Common myeloid progenitor, CD34-positive (primary cell): ENCODE measurements around the gene TMEM108.

ENCODE experiments used
- CTCF ChIA-PET: fragments of 350-600 bp; sonication (Branson Sonifier 250); formaldehyde crosslinking; loops from one replicate; lab custom pipeline; 2021; ENCODE audit warnings: antibody characterized with exemption; lab: Charles Lee
- POLR2A ChIA-PET: fragments of 350-600 bp; sonication (Branson Sonifier 250); formaldehyde crosslinking; loops from one replicate; lab custom pipeline; 2021; ENCODE audit warnings: antibody characterized with exemption; lab: Charles Lee
- DNase-seq, 3 donors: peaks; one replicate each; pipeline versions ENCODE4 v3.0.0 to v3.0.0-alpha.2; 2013
- H3K27ac ChIP-seq, 2 experiments: 1 replicate in 1 of 2; 2 replicates in 1 of 2; pipeline ENCODE4 v1.7.0; 2013; ENCODE audit warnings: inconsistent platforms in 2 of 2, low read length in 2 of 2, mild to moderate bottlenecking in 2 of 2, low read depth in 1 of 2, moderate library complexity in 1 of 2; ENCODE audit not compliant: severe bottlenecking in 2 of 2, insufficient read depth in 1 of 2, poor library complexity in 1 of 2
- H3K27me3 ChIP-seq, 5 experiments: replicated peaks in 2 of 5; 1 replicate in 3 of 5; 2 replicates in 2 of 5; pipeline versions ENCODE4 v1.6.1 to v1.7.0; 2013; ENCODE audit warnings: low read length in 4 of 5, mild to moderate bottlenecking in 2 of 5, moderate library complexity in 2 of 5, inconsistent platforms in 1 of 5; ENCODE audit not compliant: insufficient read depth in 5 of 5, control insufficient read depth in 4 of 5
- H3K36me3 ChIP-seq, 4 experiments: 1 replicate in 2 of 4; 2 replicates in 2 of 4; pipeline versions ENCODE4 v1.6.1 to v1.7.0; 2013; ENCODE audit warnings: low read length in 3 of 4, control low read depth in 1 of 4, mild to moderate bottlenecking in 1 of 4; ENCODE audit not compliant: control insufficient read depth in 4 of 4, insufficient read depth in 4 of 4
- H3K4me1 ChIP-seq, 4 experiments: 1 replicate in 3 of 4; 2 replicates in 1 of 4; pipeline versions ENCODE4 v1.6.1 to v1.7.1; 2013; ENCODE audit warnings: low read length in 3 of 4, mild to moderate bottlenecking in 3 of 4, control low read depth in 1 of 4, inconsistent platforms in 1 of 4, moderate library complexity in 1 of 4; ENCODE audit not compliant: control insufficient read depth in 4 of 4, insufficient read depth in 4 of 4; ENCODE audit errors: control extremely low read depth in 1 of 4
- H3K4me3 ChIP-seq, 7 experiments: 1 replicate in 4 of 7; 2 replicates in 3 of 7; pipeline versions ENCODE4 v1.5.1 to v1.7.0; 2013; ENCODE audit warnings: mild to moderate bottlenecking in 7 of 7, low read length in 6 of 7, moderate library complexity in 6 of 7, inconsistent platforms in 2 of 7, low read depth in 2 of 7, control low read depth in 1 of 7; ENCODE audit not compliant: insufficient read depth in 4 of 7, control insufficient read depth in 1 of 7; ENCODE audit errors: extremely low read depth in 1 of 7
- H3K9me3 ChIP-seq, 5 experiments: 1 replicate in 4 of 5; 2 replicates in 1 of 5; pipeline versions ENCODE4 v1.6.1 to v1.7.1; 2013; ENCODE audit warnings: low read length in 4 of 5, mild to moderate bottlenecking in 2 of 5, inconsistent platforms in 1 of 5, low read depth in 1 of 5, moderate library complexity in 1 of 5; ENCODE audit not compliant: control insufficient read depth in 4 of 5, insufficient read depth in 2 of 5; ENCODE audit errors: control extremely low read depth in 1 of 5
- WGBS: methylation state at CpG from one replicate; pipeline ENCODE4 v1.1.5; 2013; ENCODE audit not compliant: insufficient coverage; 5-methylcytosine and 5-hydroxymethylcytosine counted together

Gene TMEM108

DNA sequence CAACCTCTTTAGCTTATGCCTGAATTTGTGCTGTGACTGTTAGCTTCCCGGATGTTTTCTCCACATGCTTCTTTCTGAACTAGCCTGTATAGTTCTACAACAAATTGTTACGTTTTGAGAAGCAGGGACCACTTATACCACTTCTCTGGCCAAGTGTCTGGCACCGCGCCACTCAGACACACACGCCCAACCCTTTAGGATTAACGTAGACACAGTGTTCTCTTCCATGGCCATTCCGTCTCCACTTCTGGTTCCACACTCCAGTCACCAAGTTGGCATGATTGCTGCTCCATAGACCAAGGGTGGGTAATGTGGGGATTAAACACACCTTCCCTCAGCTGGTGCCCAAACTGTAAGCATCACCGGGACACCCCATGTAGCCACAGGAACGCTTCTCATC lies 755 bp upstream of the TMEM108 start:
- WGBS: 89% methylated on average over 8 of the region's 9 CpGs
- Histone ChIP-seq H3K4me1 (peaks cover 0 to 16% (median 12%) of the 10 kb centered on the region in 4 experiments), H3K36me3 (no peaks in the 10 kb centered on the region), H3K27me3 (peaks cover 11 to 74% (median 33%) of the 10 kb centered on the region in 5 experiments), H3K4me3 (peak overlapping the region in 3 of 7 experiments; percentile 60 to 75 (median 72)), H3K9me3 (no peaks in the 10 kb centered on the region), H3K27ac (no peak overlapping the region)
- ChIA-PET POLR2A (interaction anchor here (0.6 kb wide), 1 partner anchor 60 kb away, joined by 3 read pairs; no protein-coding TSS in a partner anchor), CTCF (interaction anchor here (1.2 to 1.9 kb wide), 2 partner anchors 339 to 346 kb away, joined by 4 to 5 read pairs; no protein-coding TSS in a partner anchor)
- DNase-seq: no peak

DNA sequence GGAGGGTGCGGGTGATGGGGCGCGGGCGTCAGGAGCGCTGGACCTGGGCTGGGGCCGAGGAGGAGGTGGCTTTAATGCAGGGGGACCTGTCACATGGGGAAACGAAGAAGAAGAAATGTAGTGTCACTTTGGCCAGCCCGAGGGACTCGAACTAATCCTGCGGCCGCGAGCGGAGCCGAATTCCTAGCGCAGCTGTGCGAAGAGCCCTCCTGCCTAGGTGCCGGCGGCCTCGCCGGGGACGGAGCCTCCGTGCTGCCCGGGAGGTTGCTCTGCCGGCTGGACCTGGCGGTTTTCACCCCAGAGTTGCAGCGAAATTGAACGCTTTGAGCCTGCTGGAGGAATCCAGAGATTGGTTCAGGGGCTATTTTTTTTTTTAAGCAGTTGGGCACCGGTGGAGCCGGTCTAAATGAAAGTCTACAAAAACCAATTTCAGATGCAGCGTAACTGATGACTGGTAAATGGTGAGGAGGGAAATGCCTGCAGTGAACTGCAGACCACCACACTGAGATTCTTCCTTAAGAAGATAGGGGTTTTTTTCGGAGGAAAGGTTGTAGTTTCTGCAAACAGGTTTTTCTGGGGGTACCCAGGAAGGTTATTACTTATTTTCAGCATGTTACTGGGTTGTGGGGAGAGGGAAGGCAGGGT lies 662 bp downstream of the TMEM108 start:
- peaks cover 11 to 70% (median 33%) of the 10 kb centered on the region in 5 experiments for H3K27me3 ChIP-seq
- no peaks in the 10 kb centered on the region for H3K36me3 ChIP-seq
- no peaks in the 10 kb centered on the region for H3K9me3 ChIP-seq
- peaks cover 0 to 16% (median 12%) of the 10 kb centered on the region in 4 experiments for H3K4me1 ChIP-seq
- 3% methylated on average over 30 of the region's 31 CpGs for WGBS
- ChIA-PET CTCF (interaction anchor here (0.9 to 4.4 kb wide), 4 partner anchors 21 to 343 kb away, joined by 3 to 51 read pairs (median 20); no protein-coding TSS in a partner anchor), POLR2A (no interaction called here)
- peak overlapping the region in 6 of 7 experiments; percentile 27 to 75 (median 62) for H3K4me3 ChIP-seq
- H3K27ac ChIP-seq: no peak overlapping the region
- DNase-seq: peak; percentile 5 to 43 (median 24)

DNA sequence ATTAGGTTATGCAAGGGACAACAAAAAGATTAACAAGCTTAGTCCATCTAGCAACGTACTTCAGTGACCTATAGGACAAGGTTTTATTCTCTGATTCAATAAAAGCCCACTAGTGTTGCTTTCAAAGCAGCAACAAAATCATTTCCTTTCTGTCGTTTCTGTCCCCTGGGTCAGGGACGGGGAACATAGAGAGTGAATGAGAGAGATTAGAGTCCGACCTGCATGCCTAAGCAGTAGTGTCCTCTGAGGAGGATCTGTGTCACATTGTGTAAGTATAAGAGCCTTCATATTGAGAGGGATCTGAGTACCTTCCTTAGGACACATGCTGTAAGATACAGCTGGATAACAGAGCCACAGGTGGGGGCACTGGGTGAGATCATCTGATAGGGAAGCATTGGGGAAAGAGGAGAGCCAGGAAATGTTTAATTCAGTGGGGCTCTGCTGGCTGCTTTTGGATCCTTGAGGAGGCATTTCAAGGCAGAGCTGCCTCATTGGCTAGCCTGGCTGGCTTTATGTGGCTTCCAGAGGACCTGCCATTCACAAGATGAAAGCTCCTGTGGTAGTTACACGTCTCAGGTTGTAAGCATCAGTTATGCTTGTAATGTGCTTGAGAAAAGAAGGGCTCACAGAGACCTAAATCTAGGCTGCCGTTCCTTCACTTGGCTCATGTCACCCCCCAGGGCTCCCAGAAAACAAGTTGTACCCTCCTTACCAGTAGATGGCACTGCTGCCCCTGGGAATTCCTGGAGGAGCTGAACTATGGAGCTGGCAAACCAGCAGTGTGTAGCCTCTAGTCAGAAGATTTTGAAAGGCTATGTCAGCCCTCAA lies 2.7 kb downstream of the TMEM108 start:
- peak; percentile 52 to 74 (median 66) for DNase-seq
- Histone ChIP-seq H3K27ac (no peak overlapping the region), H3K4me1 (peaks cover 0 to 16% (median 12%) of the 10 kb centered on the region in 4 experiments), H3K36me3 (no peaks in the 10 kb centered on the region), H3K27me3 (peaks cover 9 to 52% (median 30%) of the 10 kb centered on the region in 5 experiments), H3K4me3 (no peak overlapping the region), H3K9me3 (no peaks in the 10 kb centered on the region)
- CTCF ChIA-PET: interaction anchor here (0.8 to 4.4 kb wide), 12 partner anchors 8 to 341 kb away, joined by 3 to 51 read pairs (median 4); no protein-coding TSS in a partner anchor
- WGBS: 39% methylated on average over 6 of the region's 6 CpGs
- POLR2A ChIA-PET: no interaction called here

DNA sequence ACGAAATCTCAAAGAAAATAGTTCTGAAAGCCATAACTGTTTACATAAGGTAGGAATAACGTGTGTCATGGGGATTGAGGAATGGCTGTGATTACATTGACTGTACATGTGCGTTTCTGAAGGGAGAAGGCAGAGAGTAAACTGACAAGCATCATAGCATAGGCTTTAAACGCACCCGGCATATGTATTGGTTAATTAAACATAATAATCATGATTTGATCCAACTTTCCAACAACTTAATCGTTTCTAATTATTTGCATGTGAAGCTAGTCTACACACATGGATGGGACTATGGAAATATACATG lies 3.3 kb downstream of the TMEM108 start:
- DNase-seq: no peak
- POLR2A ChIA-PET: no interaction called here
- 29% methylated on average over 3 of the region's 6 CpGs for WGBS
- no peaks in the 10 kb centered on the region for H3K9me3 ChIP-seq
- no peaks in the 10 kb centered on the region for H3K36me3 ChIP-seq
- CTCF ChIA-PET: interaction anchor here (0.8 to 4.4 kb wide), 15 partner anchors 9 to 345 kb away, joined by 3 to 51 read pairs (median 4); no protein-coding TSS in a partner anchor
- no peak overlapping the region for H3K27ac ChIP-seq
- no peak overlapping the region for H3K4me3 ChIP-seq
- H3K27me3 ChIP-seq: peaks cover 8 to 47% (median 29%) of the 10 kb centered on the region in 5 experiments
- H3K4me1 ChIP-seq: peaks cover 0 to 16% (median 12%) of the 10 kb centered on the region in 4 experiments

DNA sequence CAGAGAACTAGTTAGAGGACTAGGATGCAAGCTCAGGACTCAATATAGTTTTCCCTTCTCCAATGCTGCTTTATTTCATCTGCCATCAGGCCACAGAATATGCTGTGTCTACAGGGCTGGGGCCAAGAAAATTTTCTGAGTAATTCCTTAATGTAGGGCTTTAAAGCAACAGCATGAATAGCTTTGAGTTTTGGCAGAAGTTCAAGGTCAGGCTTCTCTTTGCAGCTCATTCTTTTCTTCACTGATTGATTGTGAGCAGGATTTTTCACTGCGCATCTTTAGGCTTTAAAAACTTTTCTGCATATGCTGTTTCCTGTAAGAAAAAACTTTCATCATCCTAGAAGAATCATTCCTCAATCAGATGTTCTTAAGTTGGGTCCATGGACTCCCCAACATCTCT lies 4.6 kb downstream of the TMEM108 start:
- POLR2A ChIA-PET: no interaction called here
- peaks cover 6 to 34% (median 20%) of the 10 kb centered on the region in 5 experiments for H3K27me3 ChIP-seq
- WGBS: no CpG with 5 or more reads among the region's 1 CpG
- DNase-seq: no peak
- no peak overlapping the region for H3K27ac ChIP-seq
- CTCF ChIA-PET: interaction anchor here (0.8 to 4.4 kb wide), 9 partner anchors 17 to 407 kb away, joined by 3 to 51 read pairs (median 3); no protein-coding TSS in a partner anchor
- H3K4me3 ChIP-seq: no peak overlapping the region
- peaks cover 0 to 13% (median 11%) of the 10 kb centered on the region in 4 experiments for H3K4me1 ChIP-seq
- H3K36me3 ChIP-seq: no peaks in the 10 kb centered on the region
- no peaks in the 10 kb centered on the region for H3K9me3 ChIP-seq

GRCh38 chr3:133047980-133048379 lies 9.8 kb downstream of the TMEM108 start:
- Histone ChIP-seq H3K27ac (no peak overlapping the region), H3K27me3 (peaks cover 0 to 9% (median 0%) of the 10 kb centered on the region in 5 experiments), H3K4me3 (no peak overlapping the region), H3K36me3 (no peaks in the 10 kb centered on the region), H3K4me1 (no peaks in the 10 kb centered on the region), H3K9me3 (no peaks in the 10 kb centered on the region)
- no peak for DNase-seq
- CTCF ChIA-PET: interaction anchor here (2.1 kb wide), 1 partner anchor 336 kb away, joined by 5 read pairs; no protein-coding TSS in a partner anchor
- no CpG with 5 or more reads among the region's 1 CpG for WGBS
- POLR2A ChIA-PET: no interaction called here
